Activated naive CD4-positive, alpha-beta T cell treated with Interleukin-2 at 50 U/mL for 16 hours (primary cell): Measurements from ENCODE around the gene KERA.
"Not testable (repeated sequence)": the region's sequence is repeated elsewhere in the genome, so short reads cannot be mapped to it uniquely, and the experiment has no call there.

Experiments
- DNase-seq: peaks from one replicate; pipeline ENCODE4 v3.0.0-alpha.2; 2020

The KERA gene

GRCh38 chr12:91057368-91058165 lies at the start of gene KERA:
Gene KERA (minus strand): TSS chr12:91058024. CDS start chr12:91056281, 1,743 bp downstream.
- no peak for DNase-seq

- no peak for DNase-seq
Measured at GRCh38 chr12:91106283-91106682, 48.5 kb upstream of the KERA start.

- DNase-seq, result no peak
Measured at GRCh38 chr12:91105807-91106206, 48.0 kb upstream of the KERA start.

GRCh38 chr12:91104812-91105466 lies 47.1 kb upstream of the KERA start:
- no peak for DNase-seq

- no peak for DNase-seq
Measured at GRCh38 chr12:91103624-91104023, 45.8 kb upstream of the KERA start.

- no peak for DNase-seq
Measured at GRCh38 chr12:91103101-91103500, 45.3 kb upstream of the KERA start.

GRCh38 chr12:91100906-91101305 lies 43.1 kb upstream of the KERA start:
- DNase-seq, result no peak

GRCh38 chr12:91099836-91100235 lies 42.0 kb upstream of the KERA start:
- DNase-seq, result no peak

- no peak for DNase-seq
Measured at GRCh38 chr12:91099341-91099740, 41.5 kb upstream of the KERA start.

GRCh38 chr12:91098941-91099340 lies 41.1 kb upstream of the KERA start:
- no peak for DNase-seq

- DNase-seq, result no peak
Measured at GRCh38 chr12:91098461-91098860, 40.6 kb upstream of the KERA start.

GRCh38 chr12:91094957-91095356 lies 37.1 kb upstream of the KERA start:
- DNase-seq, result no peak

GRCh38 chr12:91094032-91094662 lies 36.3 kb upstream of the KERA start:
- no peak for DNase-seq

GRCh38 chr12:91093341-91093740 lies 35.5 kb upstream of the KERA start:
- DNase-seq, result no peak

GRCh38 chr12:91091916-91092715 lies 34.3 kb upstream of the KERA start:
- no peak for DNase-seq

- not testable (repeated sequence) for DNase-seq
Measured at GRCh38 chr12:91089953-91090352, 32.1 kb upstream of the KERA start.

- no peak for DNase-seq
Measured at GRCh38 chr12:91080041-91080440, 22.2 kb upstream of the KERA start.

- no peak for DNase-seq
Measured at GRCh38 chr12:91078501-91078900, 20.7 kb upstream of the KERA start.

GRCh38 chr12:91077228-91077954 lies 19.6 kb upstream of the KERA start:
- DNase-seq, result no peak

- no peak for DNase-seq
Measured at GRCh38 chr12:91074851-91075250, 17.0 kb upstream of the KERA start.

- DNase-seq, result no peak
Measured at GRCh38 chr12:91074154-91074709, 16.4 kb upstream of the KERA start.

- DNase-seq, result no peak
Measured at GRCh38 chr12:91073426-91073825, 15.6 kb upstream of the KERA start.
